ENCODE results near the gene KRTAP10-5.
"Not testable (repeated sequence)": the region's sequence is repeated elsewhere in the genome, so short reads cannot be mapped to it uniquely, and the experiment has no call there.

Gene KRTAP10-5

DNA sequence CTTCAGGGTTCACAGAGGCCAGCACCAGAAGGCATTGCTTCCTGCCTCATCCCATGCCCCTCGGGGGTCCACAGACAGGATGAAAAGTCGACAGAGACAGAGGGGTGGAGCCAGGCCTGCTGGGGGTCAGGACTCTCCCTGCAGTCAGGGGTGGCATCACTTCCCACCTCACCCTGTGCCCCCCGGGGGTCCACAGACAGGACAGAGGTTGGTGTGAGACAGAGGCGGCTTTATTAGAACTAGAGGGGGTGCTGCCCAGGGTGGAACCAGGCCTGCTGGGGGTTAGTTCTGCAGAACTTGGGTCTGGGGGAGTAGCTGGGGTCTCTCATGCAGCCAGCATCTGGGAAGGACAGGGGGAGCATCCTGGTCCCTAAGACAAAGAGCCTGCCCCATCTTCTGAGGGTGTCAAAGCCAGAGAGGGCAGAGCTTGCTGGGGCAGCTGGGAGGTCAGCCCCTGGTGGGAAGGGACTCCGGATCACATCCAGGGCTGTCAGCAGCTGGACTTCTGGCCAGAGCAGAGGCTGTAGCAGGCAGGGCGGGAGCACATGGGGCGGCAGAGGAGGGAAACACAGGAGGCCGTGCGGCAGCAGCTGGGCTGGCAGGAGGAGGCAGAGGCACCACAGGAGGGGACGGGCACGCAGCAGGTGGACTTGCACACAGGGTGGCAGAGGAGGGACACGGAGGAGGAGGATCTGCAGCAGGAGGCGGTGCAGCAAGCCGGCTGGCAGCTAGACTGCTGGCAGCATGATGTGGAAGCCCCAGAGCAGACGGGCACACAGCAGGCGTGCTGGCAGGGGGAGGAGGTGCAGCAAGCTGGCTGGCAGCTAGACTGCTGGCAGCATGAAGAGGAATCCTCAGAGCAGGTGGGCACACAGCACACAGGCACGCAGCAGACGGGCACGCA, 10.7 kb upstream of the KRTAP10-5 start:
- not testable (repeated sequence) for DNase-seq (ENCODE audit: low read depth)

DNA sequence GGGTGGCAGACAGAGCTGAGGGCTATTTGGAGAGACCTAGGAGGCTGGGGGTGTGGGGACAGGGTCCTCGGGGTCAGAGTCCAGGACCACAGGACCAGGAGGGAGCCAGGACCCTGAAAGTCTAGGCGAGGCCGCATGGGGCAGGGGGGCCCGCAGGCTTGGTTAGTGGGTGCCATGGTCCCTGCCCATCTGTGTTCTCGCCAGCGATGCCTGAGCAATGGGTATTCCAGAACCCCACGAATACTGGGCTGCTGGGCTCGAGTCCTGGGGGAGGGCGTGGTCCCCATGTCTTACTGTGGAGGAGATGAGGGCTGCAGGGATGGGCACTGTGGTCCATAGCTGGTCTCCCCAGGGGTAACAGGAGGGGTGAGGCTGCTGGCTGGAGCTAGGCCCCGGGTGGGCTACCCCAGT, 9.9 kb upstream of the KRTAP10-5 start:
- DNase-seq (ENCODE audit: low read depth): no peak

DNA sequence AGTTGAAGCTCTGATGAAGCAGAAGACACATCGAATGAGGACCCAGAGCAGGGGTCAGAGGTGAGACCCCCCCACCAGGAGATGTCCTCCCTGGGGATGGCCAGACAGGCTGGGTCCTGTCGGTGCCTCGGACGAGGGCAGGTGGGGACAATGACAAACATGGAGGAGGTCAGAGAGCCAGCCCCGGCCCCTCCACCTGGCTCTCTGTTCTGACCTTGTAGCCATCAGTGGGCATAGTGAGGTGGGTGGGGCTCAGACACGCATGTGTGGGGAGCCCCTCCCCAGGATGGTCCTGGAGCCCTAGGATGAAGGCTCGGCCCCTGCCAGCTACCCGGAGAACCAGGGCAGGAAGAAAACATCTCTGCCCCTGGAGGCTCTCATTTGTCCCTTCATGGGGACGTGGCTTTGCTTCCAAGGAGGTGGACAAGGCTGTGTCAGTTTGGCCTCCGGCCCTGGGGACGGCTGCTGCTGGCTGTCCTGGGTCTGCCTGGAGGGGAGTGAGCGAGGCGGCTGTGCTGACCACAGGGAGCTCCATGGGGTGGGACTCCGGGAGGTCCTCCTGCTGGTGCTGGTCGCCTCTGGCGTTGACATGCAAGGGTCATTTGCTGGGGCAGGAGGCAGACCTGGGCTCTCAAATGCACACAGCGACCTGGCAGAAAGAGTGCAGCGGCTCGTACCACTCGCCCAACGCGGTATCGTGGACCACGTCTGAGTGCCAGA, 9.3 kb upstream of the KRTAP10-5 start:
- DNase-seq (ENCODE audit: low read depth): no peak

DNA sequence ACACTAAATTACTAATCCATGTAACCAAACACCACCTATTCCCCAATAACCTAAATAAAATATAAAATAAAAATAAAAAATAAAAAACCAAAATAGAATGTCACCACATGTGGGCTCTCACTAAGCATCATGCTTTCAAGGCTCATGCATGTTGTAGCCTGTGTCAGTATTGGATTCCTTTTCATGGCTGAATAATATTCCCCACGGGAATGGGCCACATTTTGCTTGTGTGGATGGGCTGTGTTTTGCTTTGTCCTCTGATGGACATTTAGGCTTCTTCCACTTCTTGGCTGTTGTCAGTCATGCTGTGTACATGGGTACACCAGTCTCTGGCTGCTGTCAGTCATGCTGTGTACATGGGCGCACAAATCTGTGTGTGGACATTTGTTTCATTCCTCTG, 8.7 kb upstream of the KRTAP10-5 start:
- DNase-seq (ENCODE audit: low read depth): no peak

DNA sequence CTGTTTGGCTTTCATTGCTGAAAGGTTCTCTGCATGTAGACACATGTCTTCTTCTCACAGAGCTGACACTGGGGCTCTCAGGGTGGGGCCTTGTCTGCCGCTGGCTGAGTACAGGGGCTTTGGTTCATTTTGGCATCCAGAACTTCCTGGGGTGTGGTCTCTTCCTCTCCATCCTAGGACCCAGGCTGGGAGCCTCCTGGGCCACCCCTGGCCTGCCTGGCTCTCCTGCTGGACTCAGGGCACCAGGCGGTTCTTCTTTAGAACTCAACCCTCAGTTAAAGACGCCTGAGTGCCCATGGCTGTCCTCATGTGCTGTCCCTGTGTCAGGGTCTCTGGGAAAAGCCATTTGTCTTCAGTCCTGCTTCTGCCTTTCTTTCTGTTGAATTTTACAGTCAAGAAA, 5.5 kb upstream of the KRTAP10-5 start:
- no peak for DNase-seq (ENCODE audit: low read depth)

DNA sequence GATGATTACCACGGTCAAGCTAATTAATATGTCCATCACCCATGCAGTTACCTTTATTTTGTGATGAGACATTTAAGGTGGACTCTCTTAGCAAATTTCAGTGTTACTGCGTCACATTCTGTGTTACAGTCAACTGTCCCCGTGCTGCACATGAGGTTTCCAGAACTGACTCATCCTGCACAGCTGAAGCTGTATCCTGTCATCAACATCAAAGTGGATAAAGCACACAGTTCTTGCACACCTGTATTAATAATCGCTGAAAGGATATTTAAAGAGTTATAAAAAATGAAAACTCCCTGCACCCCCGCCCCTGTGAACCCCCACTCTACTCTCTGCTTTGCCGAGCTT, 3.4 kb upstream of the KRTAP10-5 start:
- no peak for DNase-seq (ENCODE audit: low read depth)

DNA sequence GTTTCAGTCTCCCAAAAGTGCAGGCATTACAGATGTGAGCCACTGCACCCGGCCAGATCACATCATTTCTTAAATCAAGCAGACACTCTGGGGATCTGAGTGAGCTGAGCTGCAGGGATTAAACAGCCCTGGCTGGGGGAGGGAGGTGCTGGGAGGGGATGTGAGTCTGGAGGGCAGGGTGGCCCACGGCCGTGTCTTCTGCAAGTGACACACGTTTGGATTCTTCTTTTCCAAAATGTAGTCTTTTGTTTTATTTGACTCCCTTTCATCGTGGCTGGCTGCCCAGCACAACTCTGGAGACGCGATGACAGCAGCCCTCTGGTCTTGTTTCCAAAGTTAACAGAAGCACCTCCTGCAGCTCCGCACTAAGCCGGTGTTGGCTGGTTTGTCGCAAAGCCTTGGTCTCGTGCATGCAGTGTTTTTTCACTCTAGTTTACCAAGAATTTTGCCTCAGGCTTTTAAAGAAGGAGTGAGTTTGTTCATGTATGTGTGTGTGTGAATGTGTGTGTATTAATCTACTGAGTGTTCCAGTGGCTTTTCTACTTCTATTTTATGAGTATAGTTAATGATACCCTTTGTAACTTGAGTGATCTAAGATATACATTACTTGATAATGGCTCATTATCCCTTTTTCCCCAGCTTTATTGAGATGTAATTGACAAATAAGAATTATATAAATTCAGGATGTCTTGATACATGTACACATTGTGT, 2.8 kb upstream of the KRTAP10-5 start:
- DNase-seq (ENCODE audit: low read depth): no peak

DNA sequence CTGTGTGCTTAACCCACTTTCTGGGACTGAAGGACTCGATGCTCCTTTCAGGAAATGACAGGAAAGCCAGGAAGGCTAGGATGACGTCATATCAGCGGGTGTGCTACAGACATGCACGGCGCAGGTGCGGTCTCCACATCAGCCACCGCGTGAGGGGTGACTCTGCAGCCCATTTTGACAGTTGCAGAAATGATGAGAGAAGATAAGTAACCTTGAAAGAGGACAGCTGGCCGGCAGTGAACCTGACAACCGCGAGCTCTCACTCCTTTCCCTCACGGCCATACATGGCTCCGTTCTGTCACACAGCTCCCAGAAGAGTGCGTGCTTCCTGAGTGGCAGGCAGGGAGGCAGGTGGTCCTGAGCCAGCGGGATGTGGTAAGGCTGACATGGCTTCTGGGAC, 1.7 kb upstream of the KRTAP10-5 start:
- DNase-seq (ENCODE audit: low read depth): no peak

DNA sequence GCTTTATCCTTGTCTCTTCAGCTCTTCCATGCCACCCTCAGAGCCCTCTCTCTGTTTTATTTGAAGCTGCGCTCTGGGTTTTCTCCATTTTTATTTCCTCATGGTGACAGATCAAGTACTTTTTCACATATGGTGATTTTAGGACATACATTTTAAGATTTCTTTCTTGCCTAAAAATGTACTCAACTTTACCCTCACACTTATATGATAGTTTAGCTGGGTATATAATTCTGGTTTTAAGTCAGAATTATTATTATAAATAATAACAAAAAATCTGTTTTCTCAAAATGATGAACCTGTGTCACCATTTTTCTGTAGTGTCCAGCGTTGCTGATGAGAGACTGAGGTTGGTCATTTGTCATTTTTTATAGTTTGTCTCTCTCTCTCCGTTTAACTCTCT, 754 bp upstream of the KRTAP10-5 start:
- no peak for DNase-seq (ENCODE audit: low read depth)

DNA sequence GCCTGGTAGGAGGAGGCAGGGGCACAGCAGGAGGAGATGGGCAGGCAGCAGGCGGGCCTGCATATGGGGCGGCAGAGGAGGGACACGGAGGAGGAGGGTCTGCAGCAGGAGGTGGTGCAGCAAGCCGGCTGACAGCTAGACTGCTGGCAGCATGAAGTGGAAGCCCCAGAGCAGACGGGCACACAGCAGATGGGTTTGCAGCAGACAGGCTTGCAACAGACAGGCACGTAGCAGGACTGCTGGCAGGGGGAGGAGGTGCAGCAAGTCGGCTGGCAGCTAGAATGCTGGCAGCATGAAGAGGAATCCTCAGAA, 615 bp downstream of the KRTAP10-5 start:
- no peak for DNase-seq (ENCODE audit: low read depth)

DNA sequence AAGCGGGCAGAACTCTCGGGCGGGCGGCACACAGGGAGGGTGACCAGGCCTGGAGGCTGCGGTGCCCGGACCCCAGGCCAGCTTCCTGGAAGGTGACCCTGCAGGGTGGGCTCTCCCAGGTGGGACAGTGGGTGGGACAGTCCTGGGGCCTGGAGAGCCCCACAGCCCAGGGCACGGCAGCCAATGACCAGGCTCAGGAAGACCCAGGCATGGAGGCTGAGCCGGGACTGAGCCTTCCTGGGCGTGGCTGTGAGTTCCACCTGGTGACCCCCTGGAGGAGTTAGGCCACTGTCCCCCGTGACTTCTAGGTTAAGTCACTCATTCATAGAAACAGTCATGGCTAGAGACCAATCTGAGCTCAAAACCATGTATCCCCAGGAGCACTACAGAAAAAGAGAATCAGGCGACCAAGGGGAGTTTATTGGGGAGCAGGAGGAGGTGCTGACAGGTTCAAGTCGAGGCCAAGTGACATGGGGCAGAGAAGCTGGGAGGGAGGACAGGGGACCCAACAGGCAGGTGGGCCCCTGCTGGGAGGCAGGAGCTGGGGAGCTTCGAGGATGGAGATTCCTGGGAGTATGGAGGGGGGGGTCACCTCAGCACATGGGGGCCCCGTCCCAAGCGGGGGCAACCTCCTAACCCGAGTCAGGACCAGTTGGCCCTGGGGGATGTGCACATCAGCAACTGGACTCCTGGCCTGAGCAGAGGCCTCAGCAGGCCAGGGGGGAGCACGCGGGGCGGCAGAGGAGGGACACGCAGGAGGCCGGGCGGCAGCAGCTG, 1.2 kb downstream of the KRTAP10-5 start:
- DNase-seq (ENCODE audit: low read depth): no peak

DNA sequence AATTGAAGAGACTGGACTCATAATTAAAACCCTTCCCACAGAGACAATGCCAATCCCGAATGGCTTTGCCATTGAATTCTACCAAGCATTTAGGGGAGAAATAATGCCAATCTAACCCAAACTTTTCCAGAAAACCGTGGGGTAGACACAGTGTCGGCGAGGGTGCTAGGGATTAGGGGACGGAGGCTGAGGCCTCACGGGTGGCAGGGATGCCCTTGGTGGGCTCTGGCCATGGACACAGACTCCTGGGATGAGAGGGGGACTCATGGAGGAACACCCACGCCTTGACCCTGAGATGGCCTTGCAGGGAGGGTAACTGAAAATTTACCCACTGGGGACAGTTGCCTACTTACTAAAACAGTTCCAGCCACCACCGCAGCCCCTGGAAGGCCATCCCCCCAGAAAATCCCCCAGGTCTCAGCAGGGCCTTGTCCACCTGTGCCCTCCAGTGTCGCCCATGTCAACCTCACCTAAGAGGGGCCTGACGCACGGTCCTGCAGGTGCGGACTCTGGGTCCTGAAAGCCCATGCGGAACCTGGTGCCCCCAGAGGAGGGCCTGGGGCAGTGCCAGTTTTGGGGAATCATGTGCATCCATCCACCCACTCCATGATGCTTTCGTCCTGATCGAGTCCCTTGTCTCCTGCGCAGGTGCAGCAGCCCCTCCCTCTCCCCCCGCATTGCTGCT, 1.9 kb downstream of the KRTAP10-5 start:
- no peak for DNase-seq (ENCODE audit: low read depth)

DNA sequence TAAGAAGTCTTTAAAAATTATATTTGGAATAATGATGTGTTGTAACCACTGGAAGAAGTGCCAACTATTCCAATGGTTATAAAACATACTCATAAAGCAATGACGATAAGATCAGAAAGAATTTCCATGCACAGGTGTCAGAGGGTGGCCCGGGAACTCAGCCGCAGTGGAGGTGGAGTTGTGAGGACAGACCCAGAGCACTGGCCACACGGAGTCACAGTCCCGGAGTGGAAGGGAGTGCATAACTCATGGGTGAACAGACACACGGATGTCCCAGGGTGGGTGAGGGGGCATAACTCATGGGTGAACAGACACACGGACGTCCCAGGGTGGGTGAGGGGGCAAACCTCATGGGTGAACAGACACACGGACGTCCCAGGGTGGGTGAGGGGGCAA, 4.4 kb downstream of the KRTAP10-5 start:
- DNase-seq (ENCODE audit: low read depth): no peak

DNA sequence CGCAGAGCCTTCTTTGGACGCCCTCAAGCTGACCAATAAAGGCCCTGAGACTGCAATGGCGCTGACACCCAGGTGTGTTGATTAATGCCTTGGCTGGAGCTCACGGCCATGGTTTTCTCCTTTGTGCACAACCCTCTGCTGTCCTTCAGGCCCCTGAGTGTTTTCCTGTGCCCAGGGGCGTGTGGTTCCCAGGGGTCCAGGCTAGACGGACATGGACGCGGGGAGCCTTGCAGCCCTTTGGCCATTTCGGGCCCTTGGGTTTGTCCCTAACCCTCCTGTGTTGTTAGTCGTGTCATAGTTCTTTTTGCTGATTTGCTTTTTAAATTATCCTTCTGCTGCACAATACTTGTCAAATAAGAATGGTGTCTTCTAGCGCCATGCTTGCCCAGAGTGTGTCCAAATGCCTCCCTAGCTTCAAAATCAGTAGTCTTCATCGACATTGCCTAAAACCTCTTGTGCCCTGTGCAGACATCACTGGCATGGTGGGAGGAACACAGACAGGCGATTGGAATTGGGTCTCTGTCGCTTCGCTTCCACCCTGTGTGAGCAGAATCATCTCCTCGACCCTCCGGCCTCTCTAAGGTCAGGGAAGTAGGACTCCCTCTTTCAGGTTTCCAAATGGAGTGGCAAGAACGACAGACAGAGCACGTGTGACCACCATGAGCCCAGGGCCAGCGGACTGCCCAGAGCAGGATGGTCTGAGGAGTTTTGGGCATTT, 4.9 kb downstream of the KRTAP10-5 start:
- DNase-seq (ENCODE audit: low read depth): no peak

DNA sequence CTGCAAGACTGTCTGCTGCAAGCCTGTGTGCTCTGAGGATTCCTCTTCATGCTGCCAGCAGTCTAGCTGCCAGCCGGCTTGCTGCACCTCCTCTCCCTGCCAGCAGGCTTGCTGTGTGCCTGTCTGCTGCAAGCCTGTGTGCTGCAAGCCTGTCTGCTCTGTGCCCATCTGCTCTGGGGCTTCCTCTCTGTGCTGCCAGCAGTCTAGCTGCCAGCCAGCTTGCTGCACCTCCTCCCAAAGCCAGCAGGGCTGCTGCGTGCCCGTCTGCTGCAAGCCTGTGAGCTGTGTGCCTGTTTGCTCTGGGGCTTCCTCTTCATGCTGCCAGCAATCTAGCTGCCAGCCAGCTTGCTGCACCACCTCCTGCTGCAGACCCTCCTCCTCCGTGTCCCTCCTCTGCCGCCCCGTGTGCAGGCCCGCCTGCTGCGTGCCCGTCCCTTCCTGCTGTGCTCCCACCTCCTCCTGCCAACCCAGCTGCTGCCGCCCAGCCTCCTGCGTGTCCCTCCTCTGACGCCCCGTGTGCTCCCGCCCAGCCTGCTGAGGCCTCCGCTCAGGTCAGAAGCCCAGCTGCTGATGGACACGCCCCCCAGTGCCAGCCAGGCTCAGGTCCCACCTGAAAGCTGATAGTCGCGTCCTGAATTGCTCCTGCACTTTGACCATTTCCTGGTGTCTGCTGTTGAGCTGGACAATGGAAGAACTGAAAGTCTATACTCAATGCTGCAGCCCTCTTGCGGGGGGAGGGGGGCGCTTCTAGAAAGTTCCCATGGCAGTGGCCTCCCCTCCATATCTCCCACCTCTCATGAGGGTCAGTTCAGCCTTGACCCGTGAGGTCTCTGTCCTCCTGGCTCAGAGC, 5.7 kb downstream of the KRTAP10-5 start:
- DNase-seq (ENCODE audit: low read depth): no peak

DNA sequence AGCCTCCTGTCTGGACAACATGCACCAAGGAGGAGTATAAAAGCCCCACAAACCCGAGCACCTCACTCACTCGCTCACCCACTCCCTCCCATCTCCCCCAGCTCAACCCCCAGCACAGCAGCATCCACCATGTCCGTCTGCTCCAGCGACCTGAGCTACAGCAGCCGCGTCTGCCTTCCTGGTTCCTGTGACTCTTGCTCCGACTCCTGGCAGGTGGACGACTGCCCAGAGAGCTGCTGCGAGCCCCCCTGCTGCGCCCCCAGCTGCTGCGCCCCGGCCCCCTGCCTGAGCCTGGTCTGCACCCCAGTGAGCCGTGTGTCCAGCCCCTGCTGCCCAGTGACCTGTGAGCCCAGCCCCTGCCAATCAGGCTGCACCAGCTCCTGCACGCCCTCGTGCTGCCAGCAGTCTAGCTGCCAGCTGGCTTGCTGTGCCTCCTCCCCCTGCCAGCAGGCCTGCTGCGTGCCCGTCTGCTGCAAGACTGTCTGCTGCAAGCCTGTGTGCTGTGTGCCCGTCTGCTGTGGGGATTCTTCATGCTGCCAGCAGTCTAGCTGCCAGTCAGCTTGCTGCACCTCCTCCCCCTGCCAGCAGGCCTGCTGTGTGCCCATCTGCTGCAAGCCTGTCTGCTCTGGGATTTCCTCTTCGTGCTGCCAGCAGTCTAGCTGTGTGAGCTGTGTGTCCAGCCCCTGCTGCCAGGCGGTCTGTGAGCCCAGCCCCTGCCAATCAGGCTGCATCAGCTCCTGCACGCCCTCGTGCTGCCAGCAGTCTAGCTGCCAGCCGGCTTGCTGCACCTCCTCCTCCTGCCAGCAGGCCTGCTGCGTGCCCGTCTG, 6.6 kb downstream of the KRTAP10-5 start, which contains the start of gene KRTAP10-4:
Gene KRTAP10-4, plus strand, starts transcription at position 100 of the 827 bp plus-strand sequence. Its CDS starts 30 bp downstream, at position 130.
- not testable (repeated sequence) for DNase-seq (ENCODE audit: low read depth)

DNA sequence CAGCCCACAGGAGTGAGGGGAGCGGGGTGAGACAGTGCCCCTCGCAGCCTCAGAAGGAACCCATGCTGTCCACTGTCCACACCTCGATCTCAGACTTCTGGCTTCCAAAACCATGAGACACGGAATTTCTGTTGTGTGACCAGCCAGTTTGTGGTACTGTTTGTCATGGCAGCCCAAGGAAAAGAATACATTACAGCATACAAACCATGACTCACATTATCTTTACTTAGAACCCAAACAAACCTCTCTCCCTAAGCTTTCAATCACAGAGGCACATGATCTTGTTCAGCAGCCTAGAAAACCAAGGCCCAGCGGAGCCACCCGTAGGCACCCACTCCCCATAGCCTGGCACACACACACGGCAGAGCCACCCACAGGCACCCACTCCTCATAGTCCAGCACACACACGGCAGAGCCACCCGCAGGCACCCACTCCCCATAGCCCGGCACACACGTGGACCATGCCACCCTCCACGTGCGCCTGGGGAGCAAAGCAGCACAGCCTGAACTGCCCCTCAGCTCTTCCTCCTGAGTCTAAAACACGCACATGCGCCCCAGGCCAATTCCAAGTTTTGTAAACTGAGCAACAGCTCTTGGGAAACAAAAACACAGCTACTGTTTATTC, 7.3 kb downstream of the KRTAP10-5 start:
- no peak for DNase-seq (ENCODE audit: low read depth)

Measured in activated T-cell treated with anti-CD3 and anti-CD28 coated beads for 1 hour (primary cell).